GM11168 (cell line): ENCODE results near the gene LHX3.

Experiments
- in situ Hi-C: fragments of 300-500 bp; cut with MboI; formaldehyde crosslinking; loops from one replicate; pipeline ENCODE4 v1.12.0; 2022; ENCODE audit warnings: low sequenced_read_pairs; ENCODE audit not compliant: unreplicated experiment

LHX3 gene

GRCh38 chr9:136204838-136205706, at the start of gene LHX3:
TSS of gene LHX3 (minus strand) at chr9:136205128. CDS start at chr9:136205012, 116 bp downstream.
- in situ Hi-C loops, result no loop called here

DNA sequence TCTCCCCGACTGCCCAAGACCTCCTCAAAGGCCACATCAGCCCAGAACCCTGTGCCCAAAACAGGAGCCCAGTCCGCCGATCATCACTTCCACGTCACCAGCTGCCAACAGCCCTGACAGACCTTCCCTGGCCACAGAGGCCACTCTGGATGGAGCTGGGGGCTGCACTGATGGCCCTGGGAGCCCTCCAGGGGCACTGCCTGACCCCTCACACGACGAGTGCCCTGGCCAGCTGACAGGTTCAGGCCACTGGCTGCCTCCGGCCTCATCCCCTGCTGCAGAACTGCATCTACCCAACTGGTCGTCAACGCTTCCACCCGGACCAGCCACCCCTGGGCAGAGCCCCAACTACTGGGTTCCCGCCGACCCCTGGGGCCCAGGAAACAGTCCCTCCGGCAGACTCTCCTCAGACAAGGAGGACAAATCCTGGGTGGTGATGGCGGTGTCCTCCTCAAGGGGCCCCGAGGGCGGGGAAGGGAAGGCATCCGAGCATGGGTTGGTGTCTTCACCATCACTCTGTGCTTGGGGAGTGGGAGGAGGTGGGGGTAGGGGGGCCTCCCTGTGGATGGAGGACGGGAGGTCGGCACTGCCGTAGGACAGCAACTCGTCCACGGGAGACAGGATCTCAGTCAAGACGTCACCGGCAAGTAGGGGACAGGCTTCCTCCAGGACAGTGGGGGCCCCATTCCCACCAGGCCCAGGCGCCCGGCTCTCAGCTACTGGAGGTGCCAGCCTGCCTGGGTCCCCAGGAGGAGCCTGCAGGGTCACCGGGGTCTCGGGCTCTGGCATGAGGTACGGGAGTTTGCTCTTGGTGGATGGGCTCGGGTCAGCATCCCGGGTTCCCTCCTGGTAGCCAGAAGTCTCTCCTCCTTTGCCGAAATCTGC, 48.6 kb upstream of the LHX3 start:
- in situ Hi-C loops, result no loop called here

GRCh38 chr9:136252846-136253245, 47.9 kb upstream of the LHX3 start:
- in situ Hi-C loops, result no loop called here

DNA sequence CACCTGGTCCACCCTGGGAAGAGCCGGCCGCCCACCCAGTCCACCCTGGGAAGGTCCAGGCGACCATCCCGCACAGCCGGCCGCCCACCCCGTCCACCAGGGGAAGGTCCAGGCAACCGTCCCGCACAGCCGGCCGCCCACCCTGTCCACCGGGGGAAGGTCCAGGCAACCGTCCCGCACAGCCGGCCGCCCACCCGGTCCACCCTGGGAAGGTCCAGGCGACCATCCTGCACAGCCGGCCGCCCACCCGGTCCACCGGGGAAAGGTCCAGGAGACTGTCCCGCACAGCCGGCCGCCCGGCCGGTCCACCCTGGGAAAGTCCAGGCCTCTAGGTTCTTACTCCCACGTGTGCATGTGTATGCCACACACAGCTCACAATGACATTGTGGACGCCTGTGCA, 47.4 kb upstream of the LHX3 start:
- in situ Hi-C loops, result no loop called here

- in situ Hi-C loops, result no loop called here
Observed at GRCh38 chr9:136251264-136252115, 46.6 kb upstream of the LHX3 start.

GRCh38 chr9:136250676-136251075, 45.7 kb upstream of the LHX3 start:
- in situ Hi-C loops, result no loop called here

- in situ Hi-C loops, result no loop called here
Observed at GRCh38 chr9:136249877-136250559, 45.1 kb upstream of the LHX3 start.

DNA sequence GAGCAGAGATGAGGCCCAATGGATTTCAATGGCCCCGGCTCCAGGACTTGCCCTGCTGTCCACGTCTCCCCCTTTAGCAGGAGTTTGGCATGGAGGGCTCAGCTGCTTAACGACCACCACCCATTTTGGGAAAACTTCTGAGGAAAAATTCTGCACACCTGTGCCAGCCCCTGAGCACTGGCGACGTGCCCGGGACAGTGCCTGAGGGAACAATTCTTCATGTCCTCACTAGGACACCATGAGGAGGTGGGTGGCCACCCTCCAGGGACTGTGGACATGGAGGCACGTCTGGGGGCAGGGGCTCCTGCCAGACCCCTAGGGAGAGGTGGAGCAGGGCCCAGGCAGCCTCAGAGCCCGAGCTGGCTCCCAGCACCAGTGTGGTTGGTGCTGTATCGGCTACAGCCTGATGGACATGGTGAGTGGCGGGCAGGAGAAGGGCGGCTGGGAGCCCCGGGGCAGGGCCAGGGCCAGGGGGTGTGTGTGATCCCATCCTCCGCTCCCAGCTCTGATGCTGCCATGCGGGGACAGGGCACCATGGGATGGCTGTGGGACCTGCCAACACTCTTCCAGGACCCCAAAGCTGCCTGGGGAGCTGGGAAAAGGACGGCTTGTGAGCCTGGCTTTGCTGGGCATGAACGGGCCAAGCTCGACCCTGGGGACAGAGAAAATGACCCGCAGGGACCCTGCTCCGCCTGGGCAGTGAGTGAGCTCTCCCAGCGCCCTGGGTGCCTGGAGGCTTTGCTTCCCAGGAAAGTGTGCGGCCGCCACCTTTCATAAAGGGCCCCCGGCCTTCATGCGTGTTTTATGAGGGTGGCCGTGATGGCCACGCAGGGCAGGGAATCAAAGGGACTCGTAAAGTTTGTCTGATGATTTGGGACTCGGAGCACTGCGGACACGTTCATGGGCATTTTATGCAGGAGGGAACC, 44.3 kb upstream of the LHX3 start:
- in situ Hi-C loops, result no loop called here

DNA sequence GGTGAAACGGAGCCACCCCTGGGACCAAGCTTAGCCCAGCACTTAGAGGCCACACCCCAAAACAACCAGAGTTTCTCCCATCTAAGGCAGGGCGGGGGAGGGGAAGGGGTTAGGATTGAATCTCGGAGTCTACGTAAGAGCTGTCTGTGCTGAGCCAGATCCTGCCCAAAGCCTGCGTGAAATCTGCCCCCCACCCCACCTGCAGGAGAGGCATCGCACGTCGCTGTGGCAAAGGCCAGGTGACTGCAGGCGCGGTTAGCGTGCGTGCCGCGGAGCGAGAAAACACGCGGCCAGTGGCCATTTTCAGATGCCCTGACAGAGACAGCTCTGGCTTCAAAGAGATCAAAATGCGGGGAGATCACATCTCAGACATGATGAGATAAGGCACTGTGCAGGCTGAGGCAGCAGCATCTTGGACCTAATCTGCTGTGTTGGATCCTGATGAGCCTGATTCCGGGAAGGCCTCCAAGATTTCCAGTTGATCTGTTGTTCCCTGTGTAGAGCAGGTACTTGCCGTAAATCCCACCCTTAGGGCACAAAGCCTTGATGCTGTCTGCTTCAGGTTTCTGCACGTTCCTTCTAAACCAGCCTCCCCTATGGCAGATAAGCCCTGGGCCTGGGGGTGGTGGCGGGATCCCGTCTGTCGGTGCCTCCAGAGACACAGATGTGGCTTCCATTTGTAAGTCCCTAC, 43.2 kb upstream of the LHX3 start:
- in situ Hi-C loops, result no loop called here

- in situ Hi-C loops, result no loop called here
Observed at GRCh38 chr9:136247551-136247916, 42.6 kb upstream of the LHX3 start.

DNA sequence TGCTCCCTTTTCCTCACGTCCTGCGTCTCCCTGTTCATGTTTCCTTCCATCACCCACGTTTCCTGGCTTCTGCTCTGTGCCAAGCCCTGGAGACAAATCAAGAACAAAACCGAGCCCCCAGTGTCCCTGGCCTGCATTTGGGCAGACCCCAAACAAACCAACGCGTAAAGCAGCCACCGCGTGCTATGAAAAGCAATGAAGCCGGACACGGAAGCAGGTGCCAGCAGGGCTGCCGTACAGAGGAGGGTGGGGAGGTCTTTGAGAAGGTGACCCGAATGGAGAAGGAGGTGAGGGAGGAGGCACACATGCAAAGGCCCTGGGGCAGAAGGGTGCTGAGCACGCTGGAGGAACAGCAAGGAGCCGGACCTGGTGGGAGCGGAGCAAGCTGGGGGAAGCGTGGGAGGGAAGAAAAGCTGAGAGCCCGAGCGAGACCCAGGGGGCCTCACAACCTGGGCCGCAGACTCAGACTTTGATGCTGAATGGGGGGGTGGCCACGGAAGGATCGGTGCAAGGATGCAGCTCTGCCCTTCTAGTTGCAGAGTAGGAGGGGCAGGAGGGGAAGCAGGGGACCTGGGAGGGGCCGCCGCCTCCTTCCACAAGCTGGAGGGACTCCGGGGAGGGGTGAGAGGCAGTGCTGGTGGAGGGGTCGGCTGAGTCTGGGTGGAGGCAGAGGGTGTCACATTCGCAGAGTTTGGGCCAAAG, 42.1 kb upstream of the LHX3 start:
- in situ Hi-C loops, result no loop called here

DNA sequence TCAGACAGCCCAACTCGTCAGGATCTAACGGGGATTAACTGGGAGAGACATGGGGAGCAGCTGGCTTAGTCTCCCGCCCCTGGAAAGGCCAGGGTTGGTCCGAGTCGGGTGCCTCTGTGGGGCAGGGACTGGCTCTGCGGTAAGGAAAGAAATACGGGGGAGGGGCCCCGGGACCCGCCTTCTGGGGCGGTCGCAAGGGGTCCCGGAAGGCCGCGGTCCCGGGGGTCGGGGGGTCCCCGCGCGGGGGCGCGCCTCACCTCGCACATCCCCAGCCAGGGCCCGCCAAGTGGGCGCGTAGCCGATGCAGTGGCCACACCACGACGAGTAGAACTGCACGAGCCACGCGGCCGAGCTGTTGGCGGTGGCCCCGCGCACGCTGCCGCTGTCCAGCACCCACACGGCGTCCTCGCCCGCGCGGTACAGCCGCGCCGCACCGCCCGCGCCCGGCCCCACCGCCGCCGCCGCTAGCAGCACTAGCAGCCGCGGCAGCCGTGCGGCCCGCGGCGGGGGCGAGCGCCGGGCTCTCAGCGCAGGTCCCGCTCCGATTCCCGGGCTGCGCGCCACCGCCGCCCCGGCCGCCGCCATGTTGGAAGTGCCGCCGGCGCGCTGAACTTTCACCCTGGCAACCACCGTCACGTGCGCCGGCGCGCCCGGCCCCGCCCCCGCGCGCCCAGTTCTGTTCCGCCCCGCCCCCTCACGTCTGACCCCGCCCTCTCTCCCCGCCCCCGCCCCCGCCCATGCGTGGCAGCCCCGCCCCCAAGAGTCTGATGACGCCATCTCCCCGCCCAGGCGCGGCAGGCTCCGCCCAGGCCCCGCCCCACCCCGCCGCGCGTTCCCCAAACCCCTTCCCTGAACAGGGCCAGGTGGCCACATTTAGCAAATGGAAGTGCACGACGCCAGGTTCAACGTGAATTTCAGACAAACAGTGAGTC, 40.6 kb upstream of the LHX3 start, which contains the start of gene QSOX2:
TSS of gene QSOX2 (minus strand) at position 594 of the 932 bp plus-strand sequence. CDS start at position 585, 9 bp downstream.
- in situ Hi-C loops, result no loop called here

- in situ Hi-C loops, result no loop called here
Observed at GRCh38 chr9:136244969-136245218, 40.0 kb upstream of the LHX3 start.

DNA sequence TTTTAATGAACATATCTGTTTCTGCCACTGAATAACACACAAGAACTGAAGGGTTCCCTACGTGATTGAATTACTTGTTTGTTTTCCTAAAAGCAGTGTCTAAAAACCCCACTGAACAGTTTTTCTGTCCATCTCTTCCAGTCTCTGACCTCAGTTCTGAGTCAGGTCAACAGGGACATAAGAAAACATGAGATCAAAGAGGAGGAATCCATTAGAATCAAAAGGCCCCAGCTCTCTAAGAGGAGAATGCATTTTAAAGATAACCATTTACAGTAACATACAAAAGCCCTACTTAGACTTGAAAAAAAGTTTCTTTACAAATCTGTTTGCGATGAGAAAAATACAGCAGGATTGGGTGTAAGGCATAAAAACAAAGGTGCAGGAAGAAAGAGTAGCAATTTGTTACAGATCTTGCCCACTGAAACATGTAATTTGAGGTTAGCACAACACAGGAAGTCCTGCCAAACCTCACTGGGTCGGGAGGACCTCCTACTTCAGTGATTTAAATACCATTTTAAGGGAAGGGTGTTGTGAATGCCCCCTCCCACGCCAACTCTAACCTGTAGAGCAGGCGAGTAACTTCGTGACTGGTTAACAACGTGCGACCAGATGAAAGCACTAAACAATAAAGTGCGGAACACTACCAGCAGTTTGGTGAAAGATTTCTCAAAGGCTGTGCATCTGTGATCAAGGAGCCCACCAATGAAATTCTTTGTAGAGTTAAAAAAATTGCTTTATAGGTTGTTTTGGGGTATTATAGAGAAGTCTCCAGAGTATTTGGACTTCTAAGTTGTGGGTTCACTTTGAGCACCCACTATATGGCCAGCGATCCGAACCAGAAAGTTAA, 39.4 kb upstream of the LHX3 start:
- in situ Hi-C loops, result no loop called here

DNA sequence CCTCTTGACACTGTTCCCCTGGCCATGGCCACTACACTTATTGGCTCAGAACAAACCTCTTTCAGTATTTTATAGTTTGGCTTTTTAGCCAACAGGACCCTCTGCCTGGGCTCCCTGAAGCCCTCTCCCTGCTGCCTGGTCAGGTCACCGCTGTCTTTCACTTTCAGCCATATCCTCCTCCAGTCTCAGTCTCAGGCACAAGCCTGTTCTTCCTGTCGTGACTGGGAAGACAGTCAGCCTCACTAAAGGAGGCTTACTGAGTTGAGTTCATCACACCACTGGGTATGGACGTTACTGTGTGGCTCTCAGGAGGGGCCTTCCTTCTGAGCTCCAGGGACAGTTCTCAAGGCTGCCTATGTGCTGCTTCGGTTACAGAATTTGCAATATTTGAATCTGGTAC, 38.7 kb upstream of the LHX3 start:
- in situ Hi-C loops, result no loop called here
